Nephron (organoid): Measurements from ENCODE around the gene COL4A1.

ENCODE experiments used
- H3K27ac Mint-ChIP-seq, 3 experiments: 2 replicates each; pipeline ENCODE4 v1.8.0; 2020; ENCODE audit warnings: mixed read lengths in 3 of 3, mild to moderate bottlenecking in 2 of 3, moderate library complexity in 1 of 3
- H3K27me3 Mint-ChIP-seq: 2 replicates; pipeline ENCODE4 v1.8.0; 2021; ENCODE audit warnings: low read depth, mild to moderate bottlenecking, moderate library complexity, mixed read lengths
- H3K36me3 Mint-ChIP-seq: 2 replicates; pipeline ENCODE4 v1.8.0; 2020; ENCODE audit warnings: low read depth, mixed read lengths
- H3K4me1 Mint-ChIP-seq: 2 replicates; pipeline ENCODE4 v1.8.0; 2020; ENCODE audit warnings: mixed read lengths
- H3K4me3 Mint-ChIP-seq, 3 experiments: 2 replicates each; pipeline ENCODE4 v1.8.0; 2020; ENCODE audit warnings: mild to moderate bottlenecking in 3 of 3, mixed read lengths in 3 of 3, moderate library complexity in 2 of 3
- H3K9me3 Mint-ChIP-seq: 2 replicates; pipeline ENCODE4 v1.8.0; 2020; ENCODE audit warnings: mixed read lengths
- CTCF ChIP-seq, 3 experiments: fragments of 200-600 bp; sonication (generic); IDR thresholded peaks; one replicate each; pipeline ENCODE4 v1.5.0; 2021; ENCODE audit warnings: antibody characterized with exemption in 3 of 3; ENCODE audit not compliant: unreplicated experiment in 3 of 3

COL4A1 gene

GRCh38 chr13:110291286-110291685, 15.7 kb downstream of the COL4A1 start:
- peaks cover 3% of the 10 kb centered on the region for H3K9me3 Mint-ChIP-seq
- H3K4me1 Mint-ChIP-seq: peaks cover 21% of the 10 kb centered on the region
- no peak for TF ChIP-seq CTCF (IDR thresholded peaks at IDR 0.05; ENCODE audit: unreplicated experiment in 3 of 3)
- H3K27ac Mint-ChIP-seq: peak overlapping the region in 1 of 3 experiments; percentile 28
- no peak overlapping the region for H3K4me3 Mint-ChIP-seq
- peaks cover 37% of the 10 kb centered on the region for H3K36me3 Mint-ChIP-seq
- H3K27me3 Mint-ChIP-seq: peaks cover 6% of the 10 kb centered on the region

GRCh38 chr13:110290826-110291225, 16.1 kb downstream of the COL4A1 start:
- no peak for TF ChIP-seq CTCF (IDR thresholded peaks at IDR 0.05; ENCODE audit: unreplicated experiment in 3 of 3)
- Mint-ChIP-seq H3K4me1 (peaks cover 21% of the 10 kb centered on the region), H3K9me3 (peaks cover 3% of the 10 kb centered on the region), H3K27ac (peak overlapping the region in 1 of 3 experiments; percentile 28), H3K4me3 (no peak overlapping the region), H3K27me3 (peaks cover 6% of the 10 kb centered on the region), H3K36me3 (peaks cover 37% of the 10 kb centered on the region)

- peaks cover 6% of the 10 kb centered on the region for H3K27me3 Mint-ChIP-seq
- H3K27ac Mint-ChIP-seq: no peak overlapping the region
- no peak overlapping the region for H3K4me3 Mint-ChIP-seq
- peaks cover 22% of the 10 kb centered on the region for H3K4me1 Mint-ChIP-seq
- no peak for TF ChIP-seq CTCF (IDR thresholded peaks at IDR 0.05; ENCODE audit: unreplicated experiment in 3 of 3)
- H3K9me3 Mint-ChIP-seq: peaks cover 3% of the 10 kb centered on the region
- H3K36me3 Mint-ChIP-seq: peaks cover 37% of the 10 kb centered on the region
These were observed 16.8 kb downstream of the COL4A1 start for GRCh38 chr13:110290153-110290552.

- no peak overlapping the region for H3K27ac Mint-ChIP-seq
- peaks cover 37% of the 10 kb centered on the region for H3K36me3 Mint-ChIP-seq
- H3K27me3 Mint-ChIP-seq: peaks cover 6% of the 10 kb centered on the region
- TF ChIP-seq CTCF (IDR thresholded peaks at IDR 0.05; ENCODE audit: unreplicated experiment in 3 of 3): no peak
- H3K4me3 Mint-ChIP-seq: no peak overlapping the region
- H3K9me3 Mint-ChIP-seq: peaks cover 3% of the 10 kb centered on the region
- peaks cover 25% of the 10 kb centered on the region for H3K4me1 Mint-ChIP-seq
These were observed 17.3 kb downstream of the COL4A1 start for GRCh38 chr13:110289661-110290060.

- Mint-ChIP-seq H3K4me1 (peaks cover 30% of the 10 kb centered on the region), H3K27ac (no peak overlapping the region), H3K27me3 (peaks cover 6% of the 10 kb centered on the region), H3K9me3 (peaks cover 3% of the 10 kb centered on the region), H3K36me3 (peaks cover 37% of the 10 kb centered on the region), H3K4me3 (no peak overlapping the region)
- no peak for TF ChIP-seq CTCF (IDR thresholded peaks at IDR 0.05; ENCODE audit: unreplicated experiment in 3 of 3)
These were observed 17.8 kb downstream of the COL4A1 start for GRCh38 chr13:110289174-110289573.
